CD4-positive, alpha-beta T cell treated with Interleukin-17A for 1 hour (primary cell): Measurements from ENCODE around the gene C5orf63.
"Not testable (repeated sequence)": the region's sequence is repeated elsewhere in the genome, so short reads cannot be mapped to it uniquely, and the experiment has no call there.

Source experiments
- DNase-seq: peaks from one replicate; pipeline ENCODE4 v3.0.0-alpha.2; 2020

Gene C5orf63

GRCh38 chr5:127030259-127031146 lies 42.8 kb downstream of the C5orf63 start, which contains the start of gene MARCHF3:
MARCHF3 (minus strand) TSS chr5:127030558; CDS start chr5:126918171, 112,387 bp downstream.
- DNase-seq = peak; percentile 93

- peak; percentile 56 for DNase-seq
Measured at GRCh38 chr5:127029581-127030258, 43.6 kb downstream of the C5orf63 start.

GRCh38 chr5:127028822-127029457 lies 44.4 kb downstream of the C5orf63 start:
- no peak for DNase-seq

GRCh38 chr5:127027539-127027938 lies 45.8 kb downstream of the C5orf63 start:
- DNase-seq = no peak

- no peak for DNase-seq
Measured at GRCh38 chr5:127026166-127026565, 47.1 kb downstream of the C5orf63 start.

GRCh38 chr5:127025467-127025866 lies 47.8 kb downstream of the C5orf63 start:
- no peak for DNase-seq

GRCh38 chr5:127024821-127025220 lies 48.5 kb downstream of the C5orf63 start:
- no peak for DNase-seq

GRCh38 chr5:127023552-127024191 lies 49.6 kb downstream of the C5orf63 start:
- DNase-seq = not testable (repeated sequence)

- no peak for DNase-seq
Measured at GRCh38 chr5:127022846-127023245, 50.5 kb downstream of the C5orf63 start.

GRCh38 chr5:127019928-127020327 lies 53.4 kb downstream of the C5orf63 start:
- DNase-seq = no peak

GRCh38 chr5:127016722-127017121 lies 56.6 kb downstream of the C5orf63 start:
- DNase-seq = not testable (repeated sequence)

- DNase-seq = no peak
Measured at GRCh38 chr5:127015716-127016115, 57.6 kb downstream of the C5orf63 start.

GRCh38 chr5:127014573-127014972 lies 58.7 kb downstream of the C5orf63 start:
- no peak for DNase-seq

GRCh38 chr5:127013407-127013806 lies 59.9 kb downstream of the C5orf63 start:
- DNase-seq = no peak

GRCh38 chr5:127012916-127013315 lies 60.4 kb downstream of the C5orf63 start:
- DNase-seq = no peak

GRCh38 chr5:127011961-127012644 lies 61.2 kb downstream of the C5orf63 start:
- no peak for DNase-seq

GRCh38 chr5:127011153-127011552 lies 62.1 kb downstream of the C5orf63 start:
- no peak for DNase-seq

- DNase-seq = no peak
Measured at GRCh38 chr5:127010362-127010761, 62.9 kb downstream of the C5orf63 start.

- no peak for DNase-seq
Measured at GRCh38 chr5:127009784-127010183, 63.5 kb downstream of the C5orf63 start.

- DNase-seq = no peak
Measured at GRCh38 chr5:127008300-127008975, 64.9 kb downstream of the C5orf63 start.

GRCh38 chr5:127007522-127007921 lies 65.8 kb downstream of the C5orf63 start:
- DNase-seq = no peak

- no peak for DNase-seq
Measured at GRCh38 chr5:127006744-127007143, 66.6 kb downstream of the C5orf63 start.
